ENCODE data around the gene HOXA9. TPM values are rescaled to one million over a fixed set of nuclear protein-coding genes. Genes with fewer than 3 reads are reported as not detected.
A peak's percentile ranks its signal among the peaks of the same experiment; 100 is the strongest.

Gene HOXA9
- total RNA-seq, 1 donor from 2014 or later = 2.0 TPM

DNA sequence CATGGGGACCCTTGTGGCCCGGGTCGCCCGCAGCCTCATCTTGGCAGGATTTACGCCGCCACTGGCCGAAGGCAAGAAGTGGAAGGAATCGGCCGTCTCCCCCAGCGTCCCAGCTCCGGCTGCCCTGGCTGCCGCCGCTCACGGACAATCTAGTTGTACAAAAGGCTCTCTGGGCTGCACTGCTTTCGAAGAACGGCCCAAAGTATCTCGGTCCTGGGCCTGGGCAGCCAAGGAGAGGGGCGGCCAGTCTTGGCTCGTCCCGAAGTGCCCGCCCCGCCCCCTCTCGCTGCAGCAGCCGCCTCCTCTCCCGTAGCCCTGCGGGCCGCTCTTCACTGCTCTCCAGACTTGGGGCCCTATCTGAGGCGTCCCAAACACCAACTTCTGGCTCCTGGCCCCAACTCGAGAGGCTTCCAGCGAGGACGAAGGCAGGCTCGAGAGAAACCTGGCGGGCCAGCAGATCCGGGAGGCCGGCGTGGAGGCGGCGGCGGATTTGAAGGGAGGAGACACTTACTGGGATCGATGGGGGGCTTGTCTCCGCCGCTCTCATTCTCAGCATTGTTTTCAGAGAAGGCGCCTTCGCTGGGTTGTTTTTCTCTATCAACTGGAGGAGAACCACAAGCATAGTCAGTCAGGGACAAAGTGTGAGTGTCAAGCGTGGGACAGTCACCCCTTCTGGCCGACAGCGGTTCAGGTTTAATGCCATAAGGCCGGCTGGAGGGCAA is 809 bp downstream of the HOXA9 start:
- DNase-seq (ENCODE audit: low read depth in 2 of 2) = no peak

DNA sequence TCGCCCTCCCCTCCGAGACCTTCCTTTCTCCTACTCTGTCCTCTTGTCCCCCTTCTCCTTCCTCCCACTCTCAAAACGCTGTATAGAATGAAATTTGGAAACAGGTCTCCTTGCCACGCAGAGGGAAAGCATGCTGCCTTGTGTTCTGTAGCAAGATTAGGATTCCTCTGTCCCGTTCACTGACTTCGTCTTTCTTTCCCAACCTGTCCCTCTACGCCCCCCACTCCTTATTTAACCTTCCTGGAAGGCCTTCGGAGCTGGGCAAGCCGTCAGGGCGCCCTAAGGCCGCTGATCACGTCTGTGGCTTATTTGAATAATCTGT is 1.3 kb downstream of the HOXA9 start:
- DNase-seq (ENCODE audit: low read depth in 2 of 2) = no peak

DNA sequence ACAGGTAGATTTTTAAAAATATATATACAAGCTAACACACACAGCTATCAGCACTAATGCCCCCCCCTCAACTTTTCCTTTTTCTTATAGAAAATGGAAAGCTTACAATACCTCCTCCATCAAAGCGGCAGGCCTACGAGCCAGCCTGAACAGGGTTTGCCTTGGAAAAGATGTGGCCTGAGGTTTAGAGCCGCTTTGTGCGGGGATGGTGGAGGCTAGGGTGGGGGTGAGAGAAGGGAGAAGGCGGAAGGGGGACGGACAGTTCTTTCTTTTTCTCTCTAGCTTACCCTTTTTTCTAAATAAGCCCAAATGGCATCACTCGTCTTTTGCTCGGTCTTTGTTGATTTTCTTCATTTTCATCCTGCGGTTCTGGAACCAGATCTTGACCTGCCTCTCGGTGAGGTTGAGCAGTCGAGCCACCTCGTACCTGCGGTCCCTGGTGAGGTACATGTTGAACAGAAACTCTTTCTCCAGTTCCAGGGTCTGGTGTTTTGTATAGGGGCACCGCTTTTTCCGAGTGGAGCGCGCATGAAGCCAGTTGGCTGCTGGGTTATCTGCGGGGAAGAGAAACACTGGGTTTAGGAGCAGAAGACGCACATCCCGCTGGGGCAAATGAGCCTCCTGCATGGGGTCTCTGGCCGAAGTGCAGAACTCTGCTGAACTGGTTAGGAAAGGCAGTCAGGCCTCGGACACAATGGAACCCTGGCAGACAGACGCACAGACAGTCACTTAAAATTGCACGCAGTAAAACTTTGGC is 1.9 kb downstream of the HOXA9 start:
- DNase-seq (ENCODE audit: low read depth in 2 of 2) = no peak

DNA sequence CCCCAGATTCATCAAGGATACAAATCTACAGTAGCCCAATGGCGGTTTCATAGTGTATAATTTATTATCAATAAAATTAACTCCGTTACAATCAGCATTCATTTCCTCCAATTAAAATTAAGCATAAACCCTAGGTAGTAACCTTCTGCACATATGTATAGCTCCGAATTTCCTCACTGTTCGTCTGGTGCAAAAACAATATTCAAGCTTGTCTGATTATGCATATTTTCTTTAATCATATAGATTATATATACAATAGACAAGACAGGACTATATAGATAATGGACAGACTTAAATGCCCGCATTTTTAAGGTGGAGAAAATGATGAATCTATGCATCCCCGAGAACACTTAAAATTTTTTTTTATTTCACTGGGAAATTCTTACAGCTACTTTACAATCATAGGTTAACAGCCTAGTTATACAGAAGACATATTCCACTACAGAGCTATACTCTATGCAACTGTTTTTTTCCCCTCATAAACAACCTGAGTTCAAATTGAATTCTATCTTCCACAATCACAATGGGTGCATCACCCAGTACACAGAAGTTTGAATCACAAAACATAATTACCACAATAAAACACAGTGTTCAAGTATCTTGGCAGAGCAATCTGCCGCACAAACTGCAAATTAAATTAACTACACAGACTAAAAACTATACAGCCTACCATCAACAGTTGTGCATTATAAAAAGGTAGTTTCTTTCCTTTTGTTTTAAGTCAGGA is 2.6 kb downstream of the HOXA9 start:
- no peak for DNase-seq (ENCODE audit: low read depth in 2 of 2)

DNA sequence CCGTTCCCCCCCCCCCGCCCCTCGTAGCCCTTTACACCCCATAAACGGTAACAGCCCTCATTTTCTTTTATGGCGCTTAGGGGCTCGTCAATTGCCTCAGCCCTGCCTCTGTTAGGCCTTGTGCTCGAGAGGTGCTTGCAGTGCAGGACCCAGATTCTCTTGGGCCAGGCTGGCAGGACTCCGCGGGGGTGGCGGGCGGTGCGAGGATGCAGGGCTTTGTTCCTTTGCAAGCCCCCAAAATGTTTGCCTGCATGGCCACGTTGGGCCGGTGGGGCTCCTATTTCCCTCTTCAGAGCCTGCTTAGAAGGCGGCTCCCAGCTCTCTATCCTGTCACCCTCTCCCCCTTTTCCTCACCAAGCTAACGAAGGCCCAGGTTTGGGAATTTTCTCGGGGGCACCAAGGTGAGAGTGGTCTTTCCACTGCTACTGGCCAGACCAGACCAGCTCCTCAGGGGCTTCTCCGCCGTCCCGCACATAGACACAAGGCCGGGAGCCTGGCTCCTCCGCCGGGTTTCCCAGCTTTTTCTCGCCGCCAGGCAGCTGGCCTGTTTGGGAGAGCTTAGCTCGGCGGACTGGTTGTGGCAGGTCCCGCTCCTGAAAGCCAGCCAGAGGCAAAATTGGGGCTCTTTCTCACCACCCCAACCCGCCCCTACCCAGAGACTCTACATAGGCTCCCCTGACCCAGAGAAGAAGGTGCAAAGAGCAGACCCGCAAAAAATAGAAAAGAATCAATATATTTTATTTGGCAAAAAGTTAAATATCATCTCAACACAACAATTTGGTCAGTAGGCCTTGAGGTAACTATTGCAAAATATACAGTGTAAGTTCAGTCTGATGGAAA is 3.4 kb downstream of the HOXA9 start:
- DNase-seq (ENCODE audit: low read depth in 2 of 2) = no peak

DNA sequence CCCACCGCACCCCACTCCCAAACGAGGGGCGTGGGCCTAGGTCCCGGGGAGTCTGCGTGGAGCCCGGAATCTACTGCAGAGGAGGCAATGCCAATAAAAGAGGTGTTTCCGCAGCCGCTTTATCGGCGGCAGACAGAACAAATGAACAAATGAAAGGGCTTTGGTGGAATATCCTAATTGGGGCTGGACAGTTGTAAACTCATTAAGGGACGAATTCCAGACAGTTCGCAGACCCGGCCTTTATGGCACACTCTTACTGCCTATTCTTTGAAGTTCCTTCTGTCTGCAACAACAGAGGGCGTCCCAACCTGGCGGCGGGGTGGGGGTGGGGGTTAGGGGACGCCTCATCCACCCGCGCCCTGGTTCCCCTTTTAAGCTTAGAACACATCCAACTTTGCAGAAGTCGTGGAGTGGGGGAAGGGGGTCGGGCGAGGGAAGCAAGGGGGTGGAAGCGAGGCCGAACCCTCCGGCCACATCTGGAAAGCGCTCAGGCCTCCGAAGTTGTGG is 4.1 kb downstream of the HOXA9 start:
- no peak for DNase-seq (ENCODE audit: low read depth in 2 of 2)

DNA sequence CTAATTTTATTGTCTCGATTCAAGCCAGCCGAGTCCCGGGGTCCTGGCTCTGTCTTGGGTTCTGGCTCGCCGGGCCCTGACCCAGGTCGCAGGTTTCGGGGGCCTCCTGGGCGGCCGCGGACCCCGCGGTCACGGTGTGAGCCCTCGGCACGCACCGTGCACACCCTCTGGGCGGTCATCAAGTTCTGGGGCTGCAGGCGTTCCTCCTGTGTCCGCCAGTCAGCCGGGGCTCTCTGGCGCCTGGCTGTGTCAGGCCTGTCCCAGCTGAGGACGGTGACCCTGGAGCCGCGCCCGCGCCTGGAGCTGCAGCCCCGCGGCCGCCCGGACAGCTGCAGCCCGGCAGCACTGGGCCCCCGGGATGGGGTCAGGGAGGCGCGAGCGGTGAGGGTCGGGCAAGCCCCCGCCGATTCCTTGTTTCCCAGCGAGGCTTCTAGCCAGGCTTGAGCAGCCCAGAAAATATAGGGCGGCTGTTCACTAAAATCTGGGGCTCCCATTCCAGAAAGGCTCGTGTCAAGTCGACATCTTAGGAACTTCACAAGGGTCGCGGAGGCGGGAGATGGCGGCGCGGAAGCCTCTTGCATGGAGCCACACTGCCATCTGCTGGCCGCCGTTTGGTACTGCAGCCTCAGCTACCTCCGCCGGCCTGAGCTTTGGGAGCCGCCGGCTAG is 4.7 kb downstream of the HOXA9 start:
- peak; percentile 90 for DNase-seq (ENCODE audit: low read depth in 2 of 2)

DNA sequence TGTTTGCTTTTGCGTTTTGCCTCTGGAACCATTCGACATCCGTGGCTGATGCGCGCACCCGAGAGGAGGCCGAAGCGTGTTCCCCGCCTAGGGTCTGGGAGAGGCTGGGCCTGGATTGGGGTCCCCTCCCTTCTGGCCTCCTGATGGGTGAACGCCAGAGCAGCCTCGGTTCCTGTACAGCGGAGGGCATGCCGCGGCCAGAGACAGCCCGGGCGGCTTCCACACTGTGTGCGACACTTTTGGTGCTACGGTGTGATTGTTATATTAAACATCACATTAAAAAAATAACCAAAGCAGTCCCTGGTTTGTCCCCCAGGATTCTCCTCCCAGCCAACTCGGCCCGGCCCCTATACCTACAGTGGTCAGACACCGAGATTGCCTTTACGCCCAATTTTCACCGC is 5.2 kb downstream of the HOXA9 start:
- DNase-seq (ENCODE audit: low read depth in 2 of 2) = no peak

DNA sequence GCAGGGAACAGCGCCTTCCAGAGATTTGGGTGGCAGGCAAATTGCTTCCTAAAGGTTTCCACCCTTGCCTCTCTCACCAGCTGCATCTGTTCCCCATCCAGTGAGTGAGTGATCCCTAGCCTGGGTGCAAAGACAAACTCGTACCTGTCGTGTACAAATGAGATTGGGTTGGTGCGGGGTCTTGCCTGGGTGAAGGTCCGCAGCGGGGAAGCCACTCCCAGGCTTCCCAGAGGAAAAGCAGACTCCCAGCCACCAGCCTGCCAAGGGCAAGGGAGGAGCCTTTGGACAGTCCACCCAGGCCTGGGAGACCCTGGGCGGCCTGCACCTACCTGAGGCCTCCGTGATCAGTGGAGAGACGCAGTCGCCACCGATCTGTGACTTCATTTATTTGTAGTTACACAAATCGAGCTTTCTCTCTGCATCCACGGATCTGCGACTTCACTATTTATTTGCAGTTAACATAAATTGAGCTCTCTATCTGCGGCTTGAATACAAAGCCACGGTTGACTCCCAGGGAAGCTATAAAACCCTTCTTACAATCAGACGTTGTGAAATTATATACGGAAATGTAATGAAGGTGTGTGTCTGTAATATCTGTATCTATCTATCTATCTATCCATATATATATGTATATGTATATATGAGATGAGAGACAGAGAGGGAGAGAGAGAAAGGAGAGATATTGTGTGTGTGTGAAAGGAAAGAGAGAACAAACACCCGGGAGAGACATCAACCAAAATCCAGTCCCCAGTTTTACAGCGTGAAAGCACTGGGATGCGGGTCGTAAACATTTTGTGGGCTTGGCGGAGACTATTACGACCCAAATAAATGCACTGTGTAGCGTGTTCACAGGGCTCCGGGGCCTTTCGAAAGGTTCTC is 5.8 kb downstream of the HOXA9 start:
- no peak for DNase-seq (ENCODE audit: low read depth in 2 of 2)

DNA sequence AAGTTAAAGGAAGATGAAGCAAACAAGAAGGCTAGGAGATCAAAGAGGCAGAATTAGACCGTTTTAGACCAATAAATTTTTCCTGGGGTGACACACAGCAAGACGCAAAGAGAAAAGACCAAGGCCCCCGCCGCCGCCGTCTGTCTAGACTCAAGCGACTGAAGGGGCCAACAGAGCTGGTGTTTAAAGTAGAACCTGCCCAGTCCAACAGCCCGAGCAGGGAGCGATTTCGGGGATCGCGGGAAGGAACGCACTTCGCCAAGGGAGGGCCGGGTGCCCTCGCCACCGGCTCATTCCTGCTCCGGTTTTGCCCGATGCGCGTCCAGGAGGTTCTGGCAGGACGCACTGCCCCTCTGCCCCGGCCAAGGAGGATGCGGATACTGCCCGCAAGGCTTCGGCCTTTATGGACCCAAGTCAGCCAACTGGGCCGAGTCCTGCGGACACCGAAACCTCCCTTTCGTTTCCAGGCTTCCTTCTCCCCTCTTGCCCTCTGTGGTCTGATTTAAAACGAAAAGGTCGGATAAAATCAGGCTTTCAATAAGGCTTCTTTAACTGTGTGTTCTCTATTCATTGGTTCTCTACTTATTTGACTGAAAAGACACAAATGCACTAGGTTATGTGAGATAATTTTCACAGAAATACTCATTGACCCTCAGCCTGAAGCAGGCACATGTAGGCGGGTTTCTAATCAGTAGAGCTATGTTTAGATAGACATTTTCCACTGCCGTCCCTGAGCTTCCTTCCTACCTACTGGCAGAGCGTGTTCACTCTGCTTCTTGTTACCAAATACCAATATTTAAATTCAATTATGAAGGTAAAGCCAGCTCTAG is 6.7 kb downstream of the HOXA9 start:
- DNase-seq (ENCODE audit: low read depth in 2 of 2) = peak in 1 of 2 donors; percentile 58

DNA sequence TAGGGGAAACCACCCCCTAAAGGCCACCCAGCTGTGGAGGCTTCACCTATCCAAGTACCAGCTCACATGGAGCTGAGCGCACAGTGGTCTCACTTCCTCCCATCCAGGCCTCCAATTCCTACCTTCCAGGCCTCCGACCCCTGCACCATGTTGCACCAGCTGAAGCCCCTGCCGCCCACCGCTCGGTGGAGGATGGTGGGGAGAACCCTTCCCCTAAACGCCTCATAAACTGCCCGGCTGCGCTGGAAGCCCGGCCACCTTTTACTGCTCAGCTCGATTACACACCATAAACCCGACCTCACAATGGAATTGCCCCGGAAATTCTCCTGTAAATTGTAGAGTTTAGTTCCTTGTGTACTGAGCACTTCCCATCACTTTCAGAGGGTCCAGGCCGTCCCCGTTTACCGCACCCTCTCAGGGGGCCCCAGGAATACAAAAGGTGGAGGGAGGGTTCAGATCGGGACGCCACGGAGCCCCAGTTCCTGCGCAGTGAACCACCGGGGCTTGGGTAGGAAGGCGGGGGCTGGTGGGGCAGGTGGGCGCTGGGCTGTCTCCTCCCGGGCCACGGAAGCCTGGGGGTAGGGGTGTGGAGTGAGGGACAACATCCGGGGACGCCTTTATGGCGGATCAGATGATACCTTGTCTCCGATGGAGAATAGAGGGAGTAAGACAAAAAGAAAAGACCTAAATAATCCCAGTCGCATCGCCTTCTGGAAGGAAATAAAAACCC is 7.5 kb downstream of the HOXA9 start:
- no peak for DNase-seq (ENCODE audit: low read depth in 2 of 2)

DNA sequence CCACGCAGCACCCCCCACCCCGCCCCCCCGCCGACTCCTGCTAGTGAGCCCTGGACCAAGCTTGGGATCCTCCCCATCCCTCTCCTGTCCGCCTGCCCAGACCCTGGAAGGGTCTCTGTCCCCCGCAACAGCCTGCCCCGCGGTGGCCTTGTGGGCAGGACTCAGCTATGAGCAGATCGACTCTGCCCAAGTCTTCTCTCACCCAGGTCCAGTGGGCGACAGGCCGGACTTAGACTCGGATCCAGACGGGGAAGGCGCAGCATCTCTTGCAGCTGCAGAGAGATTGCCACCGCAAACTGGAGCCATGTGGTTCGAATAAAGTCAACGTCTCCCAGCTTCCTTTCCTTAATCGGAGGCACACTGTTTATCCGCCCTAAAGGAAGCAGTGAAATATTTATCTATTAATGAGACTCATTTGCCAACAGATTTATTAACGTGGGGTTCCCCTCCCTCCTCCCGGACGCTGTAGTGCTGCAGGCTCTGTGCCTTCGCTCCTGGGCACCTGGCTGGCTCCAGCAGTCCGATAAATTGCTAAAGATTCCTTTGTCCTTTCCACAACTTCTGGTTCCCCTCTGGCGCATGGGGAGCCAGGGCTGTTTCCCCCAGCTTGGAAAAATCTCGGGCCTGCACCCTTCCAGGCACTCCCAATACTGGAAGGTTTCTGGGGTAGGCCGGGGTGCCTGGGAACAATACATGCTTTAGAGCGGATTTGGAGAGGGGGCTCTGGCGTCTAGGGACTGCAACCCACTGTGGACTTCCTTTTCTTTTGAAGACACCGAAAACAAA is 8.2 kb downstream of the HOXA9 start:
- DNase-seq (ENCODE audit: low read depth in 2 of 2) = no peak

DNA sequence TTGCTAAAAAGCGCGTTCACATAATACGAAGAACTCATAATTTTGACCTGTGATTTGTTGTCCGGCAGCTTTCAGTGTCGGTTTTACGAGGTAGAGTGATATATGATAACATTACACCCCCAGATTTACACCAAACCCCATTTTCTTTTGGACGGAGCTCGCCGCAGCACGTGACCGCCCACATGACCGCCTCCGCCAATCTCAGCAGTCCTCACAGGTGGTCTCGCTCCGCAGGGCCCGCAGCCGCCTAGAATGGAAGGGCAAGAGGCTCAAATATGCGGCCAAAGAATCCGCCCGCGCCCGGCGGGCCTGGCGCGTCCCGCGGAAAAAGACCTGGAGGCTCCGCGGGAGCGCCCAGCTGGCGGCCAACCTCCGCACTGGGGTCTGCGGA is 8.8 kb downstream of the HOXA9 start, which contains the start of gene HOXA7:
Gene HOXA7, minus strand, starts transcription at position 168 of the 391 bp plus-strand sequence. Its CDS starts 130 bp downstream, at position 38.
- peak; percentile 60 to 85 for DNase-seq (ENCODE audit: low read depth in 2 of 2)

DNA sequence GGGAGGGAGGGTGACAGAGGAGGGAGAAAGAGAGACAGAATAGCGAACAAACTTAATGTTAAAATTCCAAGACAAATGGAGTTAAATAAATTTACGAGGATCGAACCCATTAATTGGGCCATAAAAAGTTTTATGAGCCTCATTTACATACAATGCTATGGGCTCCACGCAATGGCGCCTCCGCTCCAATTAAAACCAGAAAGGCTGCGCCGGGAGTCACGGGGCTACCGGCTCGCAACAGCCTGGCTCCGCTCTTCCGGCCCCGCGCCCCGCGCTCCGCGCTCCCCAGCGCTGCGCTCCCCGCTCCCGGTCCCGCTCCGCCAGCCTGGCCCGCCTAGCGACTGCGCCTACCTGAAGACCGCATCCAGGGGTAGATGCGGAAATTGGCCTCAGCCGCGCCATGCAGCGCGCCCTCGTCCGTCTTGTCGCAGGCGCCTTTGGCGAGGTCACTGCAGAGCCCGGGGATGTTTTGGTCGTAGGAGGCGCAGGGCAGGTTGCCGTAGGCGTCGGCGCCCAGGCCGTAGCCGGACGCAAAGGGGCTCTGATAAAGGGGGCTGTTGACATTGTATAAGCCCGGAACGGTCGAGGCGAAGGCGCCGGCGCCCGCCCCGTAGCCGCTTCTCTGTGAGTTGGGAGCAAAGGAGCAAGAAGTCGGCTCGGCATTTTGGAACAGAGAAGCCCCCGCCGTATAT is 9.4 kb downstream of the HOXA9 start:
- peak; percentile 40 to 77 for DNase-seq (ENCODE audit: low read depth in 2 of 2)

DNA sequence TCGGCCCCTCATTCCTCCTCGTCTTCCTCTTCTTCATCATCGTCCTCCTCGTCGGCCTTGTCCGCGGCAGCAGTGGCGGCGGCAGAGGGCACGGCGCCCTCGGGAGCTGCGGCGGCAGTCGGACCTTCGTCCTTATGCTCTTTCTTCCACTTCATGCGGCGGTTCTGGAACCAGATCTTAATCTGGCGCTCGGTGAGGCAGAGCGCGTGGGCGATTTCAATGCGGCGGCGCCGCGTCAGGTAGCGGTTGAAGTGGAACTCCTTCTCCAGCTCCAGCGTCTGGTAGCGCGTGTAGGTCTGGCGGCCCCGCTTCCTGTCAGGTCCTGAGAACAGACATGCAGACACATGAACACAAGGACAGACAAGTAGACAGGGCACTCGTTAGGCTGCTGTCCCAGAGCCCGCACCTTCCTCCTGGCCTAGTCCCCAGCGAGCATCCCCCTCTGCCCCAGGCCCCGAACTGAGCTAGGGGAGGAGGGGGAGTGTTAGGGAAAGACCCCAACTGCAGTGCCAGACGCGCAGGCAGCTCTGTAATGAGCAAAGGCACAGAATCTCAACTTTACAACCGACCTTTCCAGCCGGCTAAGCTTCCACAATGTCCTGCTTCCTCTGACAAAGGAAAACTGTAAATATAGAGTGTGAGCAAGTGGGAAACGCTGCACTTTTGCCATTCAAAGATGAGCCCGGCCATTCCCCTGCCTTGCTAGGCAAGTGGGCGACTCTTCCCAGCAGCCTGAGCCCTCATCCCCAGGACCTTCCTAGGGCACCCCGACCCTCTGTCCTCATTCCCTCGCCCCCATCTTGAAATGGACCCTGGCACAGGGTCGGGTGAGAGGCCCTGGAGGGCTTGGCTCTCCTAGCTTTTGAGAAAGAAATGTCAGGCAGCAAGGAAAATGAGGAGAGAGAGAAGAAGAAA is 10.2 kb downstream of the HOXA9 start:
- DNase-seq (ENCODE audit: low read depth in 2 of 2) = peak in 1 of 2 donors; percentile 46

DNA sequence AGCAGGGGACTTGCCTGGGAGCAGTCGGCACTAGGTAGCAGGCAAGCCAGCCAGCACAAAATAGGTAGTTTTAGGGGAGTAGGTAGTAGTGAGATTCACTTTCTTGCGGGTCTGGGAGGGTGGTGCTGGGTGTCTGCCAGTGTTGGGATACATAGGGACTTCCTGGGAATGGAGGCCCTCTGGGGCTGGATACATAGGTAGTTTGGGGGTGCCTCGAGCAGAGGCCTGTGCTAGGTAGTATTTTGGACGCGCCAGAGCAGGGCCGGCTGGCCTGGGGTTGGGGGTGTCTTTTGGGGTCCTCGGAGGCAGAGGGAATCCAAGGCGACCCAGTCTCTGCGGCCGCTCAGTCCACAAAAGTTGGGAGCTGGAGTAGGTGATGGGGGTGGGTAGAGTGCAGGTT is 11.0 kb downstream of the HOXA9 start:
- no peak for DNase-seq (ENCODE audit: low read depth in 2 of 2)
